Measurements from ENCODE around the gene THEM5.

THEM5 gene

GRCh38 chr1:151838222-151839081, 15.1 kb downstream of the THEM5 start:
- no peak for DNase-seq

- DNase-seq, result no peak
Observed at GRCh38 chr1:151837884-151838221, 15.7 kb downstream of the THEM5 start.

- DNase-seq, result no peak
Observed at GRCh38 chr1:151837197-151837596, 16.3 kb downstream of the THEM5 start.

- DNase-seq, result no peak
Observed at GRCh38 chr1:151835596-151835995, 17.9 kb downstream of the THEM5 start.

- no peak for DNase-seq
Observed at GRCh38 chr1:151834239-151834638, 19.3 kb downstream of the THEM5 start.

GRCh38 chr1:151833172-151833900, 20.2 kb downstream of the THEM5 start:
- DNase-seq, result no peak

- DNase-seq, result peak; percentile 94
Observed at GRCh38 chr1:151832318-151832980, 21.1 kb downstream of the THEM5 start.

- peak; percentile 20 for DNase-seq
Observed at GRCh38 chr1:151831605-151832004, 21.9 kb downstream of the THEM5 start, which contains the start of gene RORC. RORC (minus strand) TSS chr1:151831802; CDS start chr1:151831764, 38 bp downstream.

GRCh38 chr1:151831256-151831591, 22.3 kb downstream of the THEM5 start:
- DNase-seq, result no peak

GRCh38 chr1:151830055-151830454, 23.5 kb downstream of the THEM5 start:
- no peak for DNase-seq

- no peak for DNase-seq
Observed at GRCh38 chr1:151829352-151830046, 24.0 kb downstream of the THEM5 start.

- no peak for DNase-seq
Observed at GRCh38 chr1:151828921-151829320, 24.6 kb downstream of the THEM5 start.

- no peak for DNase-seq
Observed at GRCh38 chr1:151827853-151828252, 25.7 kb downstream of the THEM5 start.

GRCh38 chr1:151825751-151826660, 27.5 kb downstream of the THEM5 start:
- DNase-seq, result no peak

GRCh38 chr1:151825204-151825603, 28.3 kb downstream of the THEM5 start:
- no peak for DNase-seq

GRCh38 chr1:151823175-151823574, 30.3 kb downstream of the THEM5 start:
- no peak for DNase-seq

GRCh38 chr1:151822404-151822803, 31.1 kb downstream of the THEM5 start:
- DNase-seq, result no peak

- DNase-seq, result peak; percentile 91
Observed at GRCh38 chr1:151820940-151821339, 32.6 kb downstream of the THEM5 start.

GRCh38 chr1:151819976-151820623, 33.4 kb downstream of the THEM5 start:
- DNase-seq, result no peak

- DNase-seq, result no peak
Observed at GRCh38 chr1:151819227-151819835, 34.2 kb downstream of the THEM5 start.

GRCh38 chr1:151817353-151817730, 36.2 kb downstream of the THEM5 start:
- peak; percentile 46 for DNase-seq

All from DMS153 (cell line).